ENCODE data around the gene GP1BB. TPM values are rescaled to one million over a fixed set of nuclear protein-coding genes. Genes with fewer than 3 reads are reported as not detected.
A peak's percentile ranks its signal among the peaks of the same experiment; 100 is the strongest.

GP1BB gene
- total RNA-seq, 1 donor from 2014 or later, result 0.95 TPM

DNA sequence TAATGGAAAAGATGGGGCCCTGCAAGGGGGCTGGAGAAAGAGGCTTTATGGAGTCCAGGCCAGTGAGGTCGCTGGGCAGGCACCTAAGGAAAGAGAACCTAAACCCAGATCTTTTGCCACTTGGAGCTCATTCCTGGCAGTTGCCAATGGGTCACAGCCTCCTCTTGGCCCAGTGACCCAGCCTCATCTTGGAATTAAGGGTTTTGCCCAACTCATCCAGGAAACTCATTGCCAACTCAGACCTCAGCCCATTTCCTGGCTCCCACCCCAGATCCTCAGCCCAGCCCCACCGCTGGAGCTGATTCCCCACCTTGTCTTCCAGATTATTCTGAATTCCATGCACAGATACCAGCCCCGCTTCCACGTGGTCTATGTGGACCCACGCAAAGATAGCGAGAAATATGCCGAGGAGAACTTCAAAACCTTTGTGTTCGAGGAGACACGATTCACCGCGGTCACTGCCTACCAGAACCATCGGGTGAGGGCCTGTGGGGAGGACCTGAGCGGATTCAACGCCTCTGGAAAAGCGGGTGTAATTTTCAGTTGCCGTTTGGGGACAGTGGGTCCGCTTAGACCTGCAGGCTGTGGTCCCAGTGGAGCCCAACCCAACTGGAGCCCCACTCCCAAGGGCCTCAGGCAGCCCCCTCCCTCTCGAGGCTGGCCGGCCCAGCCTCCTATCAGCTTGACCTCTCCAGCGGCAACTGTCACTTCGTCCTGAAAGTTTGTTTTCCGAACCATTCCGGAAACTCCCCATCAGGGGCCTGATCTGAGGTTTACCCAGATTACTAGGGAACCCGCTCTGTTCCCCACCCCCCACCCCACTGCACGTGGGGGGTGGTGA is 41.5 kb downstream of the GP1BB start:
- DNase-seq (ENCODE audit: low read depth), result no peak
- H3K4me3 Mint-ChIP-seq (ENCODE audit: unreplicated experiment), result no peak overlapping the region
- peaks cover 57% of the 10 kb centered on the region for H3K27me3 Mint-ChIP-seq (ENCODE audit: low read depth, unreplicated experiment)
- Histone ChIP-seq H3K4me3 (ENCODE audit: insufficient read depth, low read depth, low read length) (no peak overlapping the region), H3K4me1 (ENCODE audit: insufficient read depth, low read length) (no peaks in the 10 kb centered on the region), H3K27ac (ENCODE audit: low read depth, low read length) (no peak overlapping the region), H3K9me3 (ENCODE audit: insufficient read depth, low read depth, low read length) (peaks cover 3% of the 10 kb centered on the region), H4K20me1 (ENCODE audit: insufficient read depth, low read length) (peaks cover 19% of the 10 kb centered on the region), H3K9ac (ENCODE audit: low read length) (no peak overlapping the region), H3K4me2 (ENCODE audit: low read length) (no peak overlapping the region), H3K36me3 (ENCODE audit: insufficient read depth, low read length) (no peaks in the 10 kb centered on the region), H2AFZ (ENCODE audit: low read depth, low read length) (no peak overlapping the region), H3K27me3 (ENCODE audit: insufficient read depth, low read length) (peaks cover 78% of the 10 kb centered on the region), H3K79me2 (ENCODE audit: insufficient read depth, low read length) (no peaks in the 10 kb centered on the region)
- peaks cover 4% of the 10 kb centered on the region for H3K36me3 Mint-ChIP-seq (ENCODE audit: low read depth, unreplicated experiment)
- peaks cover 17% of the 10 kb centered on the region for H3K9me3 Mint-ChIP-seq (ENCODE audit: unreplicated experiment)
- FAIRE-seq, result no peak
- H3K27ac Mint-ChIP-seq (ENCODE audit: unreplicated experiment), result peak overlapping the region; percentile 84
- TF ChIP-seq EZH2 (IDR thresholded peaks at IDR 0.05; ENCODE audit: insufficient read depth, low read length), result no peak
- TF ChIP-seq, protein P1, sequence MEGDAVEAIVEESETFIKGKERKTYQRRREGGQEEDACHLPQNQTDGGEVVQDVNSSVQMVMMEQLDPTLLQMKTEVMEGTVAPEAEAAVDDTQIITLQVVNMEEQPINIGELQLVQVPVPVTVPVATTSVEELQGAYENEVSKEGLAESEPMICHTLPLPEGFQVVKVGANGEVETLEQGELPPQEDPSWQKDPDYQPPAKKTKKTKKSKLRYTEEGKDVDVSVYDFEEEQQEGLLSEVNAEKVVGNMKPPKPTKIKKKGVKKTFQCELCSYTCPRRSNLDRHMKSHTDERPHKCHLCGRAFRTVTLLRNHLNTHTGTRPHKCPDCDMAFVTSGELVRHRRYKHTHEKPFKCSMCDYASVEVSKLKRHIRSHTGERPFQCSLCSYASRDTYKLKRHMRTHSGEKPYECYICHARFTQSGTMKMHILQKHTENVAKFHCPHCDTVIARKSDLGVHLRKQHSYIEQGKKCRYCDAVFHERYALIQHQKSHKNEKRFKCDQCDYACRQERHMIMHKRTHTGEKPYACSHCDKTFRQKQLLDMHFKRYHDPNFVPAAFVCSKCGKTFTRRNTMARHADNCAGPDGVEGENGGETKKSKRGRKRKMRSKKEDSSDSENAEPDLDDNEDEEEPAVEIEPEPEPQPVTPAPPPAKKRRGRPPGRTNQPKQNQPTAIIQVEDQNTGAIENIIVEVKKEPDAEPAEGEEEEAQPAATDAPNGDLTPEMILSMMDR (IDR thresholded peaks at IDR 0.05; ENCODE audit: insufficient read depth, low read depth, low read length), result no peak
- H3K4me1 Mint-ChIP-seq (ENCODE audit: low read depth, unreplicated experiment), result peaks cover 4% of the 10 kb centered on the region

DNA sequence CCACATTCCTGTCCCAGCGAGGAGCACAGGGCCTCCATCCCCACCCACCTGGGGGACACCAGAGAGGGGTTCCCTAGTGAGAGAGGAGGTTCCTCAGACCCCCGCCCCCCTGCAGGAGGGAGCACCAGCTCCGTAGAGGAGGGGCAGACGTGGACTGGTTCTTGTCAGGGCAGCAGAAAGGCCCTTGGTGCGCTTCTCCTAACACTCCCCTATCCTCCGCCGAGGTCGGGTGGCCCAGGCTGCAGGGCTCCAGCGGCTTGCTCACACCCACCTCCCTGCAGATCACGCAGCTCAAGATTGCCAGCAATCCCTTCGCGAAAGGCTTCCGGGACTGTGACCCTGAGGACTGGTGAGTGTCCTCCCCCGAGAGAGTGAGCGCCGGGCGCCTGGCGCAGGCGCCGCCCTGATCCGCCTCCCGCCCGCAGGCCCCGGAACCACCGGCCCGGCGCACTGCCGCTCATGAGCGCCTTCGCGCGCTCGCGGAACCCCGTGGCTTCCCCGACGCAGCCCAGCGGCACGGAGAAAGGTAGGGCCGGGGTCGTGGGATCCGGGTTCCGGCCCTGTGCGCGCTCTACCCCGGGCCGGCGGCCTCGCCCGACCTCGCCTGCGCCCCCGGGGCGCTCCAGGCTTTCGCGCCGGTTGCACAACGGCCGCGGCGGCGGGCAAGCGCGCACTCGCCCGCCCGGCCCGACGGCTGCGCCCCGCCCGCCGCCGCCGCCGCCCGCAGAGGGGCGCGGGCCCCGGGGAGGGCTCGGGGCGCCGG is 42.3 kb downstream of the GP1BB start:
- peaks cover 15% of the 10 kb centered on the region for H4K20me1 ChIP-seq (ENCODE audit: insufficient read depth, low read length)
- Mint-ChIP-seq H3K4me1 (ENCODE audit: low read depth, unreplicated experiment) (no peaks in the 10 kb centered on the region), H3K27me3 (ENCODE audit: low read depth, unreplicated experiment) (peaks cover 61% of the 10 kb centered on the region), H3K36me3 (ENCODE audit: low read depth, unreplicated experiment) (peaks cover 3% of the 10 kb centered on the region), H3K9me3 (ENCODE audit: unreplicated experiment) (peaks cover 12% of the 10 kb centered on the region), H3K27ac (ENCODE audit: unreplicated experiment) (peak overlapping the region; percentile 47), H3K4me3 (ENCODE audit: unreplicated experiment) (no peak overlapping the region)
- H3K36me3 ChIP-seq (ENCODE audit: insufficient read depth, low read length), result no peaks in the 10 kb centered on the region
- H3K4me3 ChIP-seq (ENCODE audit: insufficient read depth, low read depth, low read length), result no peak overlapping the region
- FAIRE-seq (no peak), DNase-seq (ENCODE audit: low read depth) (no peak)
- no peaks in the 10 kb centered on the region for H3K79me2 ChIP-seq (ENCODE audit: insufficient read depth, low read length)
- peaks cover 74% of the 10 kb centered on the region for H3K27me3 ChIP-seq (ENCODE audit: insufficient read depth, low read length)
- H3K9ac ChIP-seq (ENCODE audit: low read length), result no peak overlapping the region
- H3K4me2 ChIP-seq (ENCODE audit: low read length), result peak overlapping the region; percentile 26
- H3K4me1 ChIP-seq (ENCODE audit: insufficient read depth, low read length), result no peaks in the 10 kb centered on the region
- TF ChIP-seq, protein P1 (IDR thresholded peaks at IDR 0.05; ENCODE audit: insufficient read depth, low read depth, low read length), result no peak
- TF ChIP-seq EZH2 (IDR thresholded peaks at IDR 0.05; ENCODE audit: insufficient read depth, low read length), result peak; percentile 70
- peaks cover 3% of the 10 kb centered on the region for H3K9me3 ChIP-seq (ENCODE audit: insufficient read depth, low read depth, low read length)
- H3K27ac ChIP-seq (ENCODE audit: low read depth, low read length), result no peak overlapping the region
- H2AFZ ChIP-seq (ENCODE audit: low read depth, low read length), result no peak overlapping the region

Measured in astrocyte (in vitro differentiated cells and primary cell).